Retinal pigment epithelial cell (primary cell): ENCODE measurements around the gene AOPEP.

ENCODE experiments used
- DNase-seq: peaks from one replicate; pipeline ENCODE4 v3.0.0-alpha.2; 2010; ENCODE audit warnings: low read depth
- H3K4me3 ChIP-seq: 2 replicates; pipeline ENCODE4 v1.5.1; 2011; ENCODE audit warnings: mild to moderate bottlenecking, low read length, control low read depth, moderate library complexity
- CTCF ChIP-seq: conservative IDR thresholded peaks from 2 replicates; pipeline ENCODE4 v1.5.1; 2011; ENCODE audit warnings: low read depth, low read length, control low read depth, inconsistent platforms

AOPEP gene

GRCh38 chr9:95079461-95079860 lies 353.0 kb downstream of the AOPEP start:
- no peak for TF ChIP-seq CTCF
- H3K4me3 ChIP-seq = no peak overlapping the region
- no peak for DNase-seq

- no peak for DNase-seq
- H3K4me3 ChIP-seq = no peak overlapping the region
- no peak for TF ChIP-seq CTCF
Measured at GRCh38 chr9:95080961-95081647, 354.6 kb downstream of the AOPEP start.

- no peak for TF ChIP-seq CTCF
- H3K4me3 ChIP-seq = no peak overlapping the region
- no peak for DNase-seq
Measured at GRCh38 chr9:95081998-95082397, 355.5 kb downstream of the AOPEP start.

- H3K4me3 ChIP-seq = no peak overlapping the region
- no peak for DNase-seq
- TF ChIP-seq CTCF = no peak
Measured at GRCh38 chr9:95082401-95083084, 356.0 kb downstream of the AOPEP start.

GRCh38 chr9:95083086-95083768 lies 356.7 kb downstream of the AOPEP start:
- no peak for DNase-seq
- TF ChIP-seq CTCF = no peak
- no peak overlapping the region for H3K4me3 ChIP-seq

GRCh38 chr9:95084254-95084934 lies 357.9 kb downstream of the AOPEP start:
- H3K4me3 ChIP-seq = no peak overlapping the region
- TF ChIP-seq CTCF = no peak
- no peak for DNase-seq
